HG02798 (cell line): ENCODE measurements around the gene F5.

Source experiments
- ATAC-seq: cut with Tn5 transposase; IDR thresholded peaks from one replicate; pipeline ENCODE4 v1.9.1; 2021; ENCODE audit warnings: mild to moderate bottlenecking; ENCODE audit not compliant: unreplicated experiment, poor library complexity

Gene F5

DNA sequence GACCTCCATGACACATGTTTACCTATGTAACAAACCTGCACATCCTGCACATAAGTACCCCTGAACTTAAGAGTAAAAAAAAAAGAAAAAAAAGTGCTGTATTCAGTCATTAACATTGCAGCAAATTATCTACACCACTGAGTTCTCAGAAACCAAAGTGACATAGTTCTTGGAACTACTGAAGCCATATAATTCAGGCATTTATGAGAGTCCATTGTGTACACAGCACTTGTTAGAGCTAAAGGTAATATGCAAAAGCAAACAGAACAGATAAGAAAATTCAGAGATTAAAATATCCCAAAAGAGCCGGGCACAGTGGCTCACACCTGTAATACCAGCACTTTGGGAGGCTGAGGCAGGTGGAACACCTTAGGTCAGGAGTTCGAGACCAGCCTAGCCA, 38.0 kb downstream of the F5 start:
- no peak for ATAC-seq

GRCh38 chr1:169546087-169546995, 39.9 kb downstream of the F5 start:
- ATAC-seq: peak; percentile 87

GRCh38 chr1:169545472-169545871, 40.8 kb downstream of the F5 start:
- ATAC-seq: no peak

DNA sequence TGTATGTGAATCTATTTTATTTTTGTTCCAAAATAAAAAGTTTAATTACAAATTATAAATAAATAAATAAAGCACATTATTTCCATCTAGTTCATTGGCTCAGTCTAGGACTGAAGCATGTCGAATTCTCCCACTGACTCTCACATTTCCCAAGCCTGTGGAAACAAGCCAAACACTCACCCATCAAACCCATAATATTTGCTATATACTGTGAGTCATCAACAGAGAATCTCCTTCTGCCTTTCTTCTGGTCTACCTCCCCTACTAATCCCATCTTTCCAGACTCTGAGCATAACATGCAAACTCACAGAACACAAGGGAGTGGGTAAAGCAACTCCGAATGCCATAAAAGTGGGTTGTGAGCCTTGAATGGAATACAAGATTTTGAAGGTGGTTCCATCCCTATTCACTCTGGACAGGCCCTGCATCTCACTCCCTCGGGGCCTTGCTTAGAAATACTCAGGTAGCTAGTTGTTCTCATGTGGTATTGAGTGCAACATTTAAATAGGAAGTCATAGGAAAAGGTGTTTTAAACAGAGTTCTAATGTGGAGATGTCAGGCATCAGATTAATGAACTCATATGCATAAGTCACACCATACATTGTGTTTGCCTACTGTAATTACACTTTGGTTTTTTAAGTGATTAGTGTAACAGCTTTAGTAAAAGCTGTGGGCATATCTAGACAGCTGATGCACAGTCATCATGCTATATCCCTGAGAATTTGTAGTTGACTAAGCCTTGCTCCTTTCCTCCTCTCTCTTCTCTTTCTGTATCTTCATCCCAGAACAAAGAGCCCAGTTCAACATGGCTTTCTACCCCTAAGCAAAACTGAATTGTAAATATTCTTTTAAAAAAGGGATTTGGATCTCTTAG, 47.0 kb downstream of the F5 start:
- ATAC-seq: no peak

DNA sequence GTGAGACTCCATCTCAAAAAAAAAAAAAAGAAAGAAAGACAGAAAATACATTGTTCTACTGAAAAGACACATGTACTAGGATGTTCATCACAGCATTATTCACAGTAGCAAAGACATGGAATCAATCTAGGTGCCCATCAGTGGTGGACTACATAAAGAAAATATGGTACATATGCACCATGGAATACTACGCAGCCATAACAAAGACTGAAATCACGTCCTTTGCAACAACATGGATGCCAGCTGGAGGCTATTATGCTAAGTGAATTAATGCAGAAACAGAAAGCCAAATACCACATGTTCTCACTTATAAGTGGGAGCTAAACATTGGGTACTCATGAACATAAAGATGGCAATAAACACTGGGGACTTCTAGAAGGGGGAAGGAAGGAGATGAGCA, 51.6 kb downstream of the F5 start:
- no peak for ATAC-seq

GRCh38 chr1:169533528-169534190, 52.6 kb downstream of the F5 start:
- ATAC-seq: peak; percentile 51

DNA sequence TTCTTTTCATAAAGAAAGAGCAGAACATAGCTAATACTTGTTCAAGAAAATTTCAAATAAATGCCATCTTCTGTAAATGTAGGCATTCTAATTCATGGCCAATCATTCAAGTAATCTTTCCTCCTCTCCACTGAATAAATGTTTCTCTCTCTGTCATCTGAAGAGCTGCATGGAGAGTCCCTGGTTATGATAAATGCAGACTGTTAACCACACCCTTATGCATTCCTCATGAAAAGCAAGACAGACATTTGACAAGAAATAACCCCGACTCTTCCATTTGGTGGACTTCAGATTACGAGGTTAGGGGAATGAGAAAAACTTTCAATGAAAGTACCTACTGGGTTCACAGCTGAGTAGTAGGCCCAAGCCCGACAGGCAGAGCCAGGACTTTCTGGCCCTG, 55.8 kb downstream of the F5 start:
- ATAC-seq: no peak

- ATAC-seq: no peak
Observed at GRCh38 chr1:169529068-169529642, 57.1 kb downstream of the F5 start.

DNA sequence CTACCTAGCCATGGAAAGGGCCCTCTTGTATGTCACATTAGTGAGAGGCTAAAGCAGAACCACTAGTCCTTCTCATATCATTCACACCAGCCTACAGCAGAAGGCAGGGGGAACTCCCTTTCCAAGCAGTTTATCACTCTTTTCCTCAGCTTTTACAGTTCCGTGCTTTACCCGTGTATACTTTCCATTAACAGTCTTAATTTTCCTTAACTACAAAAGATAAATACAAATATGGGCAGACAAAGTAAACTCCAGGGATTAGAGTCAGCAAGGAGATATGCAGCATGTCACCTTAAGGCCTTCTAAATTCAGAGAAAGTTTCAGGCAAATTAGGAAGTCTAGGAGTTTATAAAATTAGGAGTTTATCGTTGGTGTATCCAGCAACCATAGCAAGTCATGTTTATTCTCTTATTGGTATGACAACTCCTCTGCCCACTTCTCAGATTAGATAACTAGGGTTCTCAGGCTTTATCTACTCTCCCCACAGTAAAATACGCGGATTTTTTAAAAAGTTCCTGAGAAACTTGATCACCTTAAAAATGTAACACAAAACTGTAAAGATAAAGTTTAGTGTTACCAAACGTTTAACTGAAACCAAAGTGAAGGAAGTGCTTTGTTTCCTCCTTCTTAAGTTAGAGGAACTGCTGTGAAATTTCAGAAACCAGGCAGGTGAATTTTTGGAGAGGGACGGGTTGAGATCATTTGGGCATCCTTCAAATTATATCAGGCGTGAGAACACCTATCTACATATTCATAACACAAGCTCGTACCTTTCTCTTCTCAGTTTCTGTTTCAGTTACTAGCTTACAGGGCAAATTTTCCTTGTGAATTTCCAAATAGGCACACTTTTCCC, 57.8 kb downstream of the F5 start:
- ATAC-seq: peak; percentile 53

GRCh38 chr1:169527451-169528214, 58.6 kb downstream of the F5 start:
- ATAC-seq: no peak

GRCh38 chr1:169527001-169527400, 59.3 kb downstream of the F5 start:
- no peak for ATAC-seq

DNA sequence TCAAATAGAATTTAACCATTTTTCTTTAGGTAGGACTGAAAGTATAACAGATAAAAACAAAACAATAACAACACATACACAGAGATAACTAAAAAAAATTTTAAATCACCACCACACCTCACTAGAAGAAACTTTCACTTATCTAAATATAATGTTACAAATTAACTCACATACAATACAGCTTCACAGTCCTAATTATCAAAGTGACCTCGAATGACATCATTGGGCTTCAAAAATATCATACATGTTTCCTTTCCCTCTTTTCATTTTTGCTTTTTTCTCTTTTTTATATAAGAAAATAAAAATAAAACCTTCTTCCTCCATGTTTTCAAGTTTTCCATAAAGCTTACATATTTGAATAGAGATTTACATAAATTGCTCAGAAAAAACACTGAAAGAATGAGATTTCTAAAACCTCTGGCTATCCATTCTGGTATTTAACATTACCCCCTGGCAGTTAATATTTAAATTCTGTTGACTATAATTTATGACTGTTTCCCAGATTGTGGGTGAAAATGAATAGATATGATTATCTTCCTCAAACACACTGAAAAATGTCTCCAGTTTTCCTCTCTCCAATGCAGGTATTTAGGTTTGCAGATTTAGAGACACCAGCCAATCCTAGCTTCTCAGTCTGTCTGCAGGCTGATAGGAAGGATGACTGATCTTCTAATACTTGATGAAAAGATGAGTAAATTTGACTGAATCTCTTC, 60.0 kb downstream of the F5 start:
- no peak for ATAC-seq

- ATAC-seq: no peak
Observed at GRCh38 chr1:169525391-169525790, 60.9 kb downstream of the F5 start.

- ATAC-seq: no peak
Observed at GRCh38 chr1:169523904-169524303, 62.4 kb downstream of the F5 start.

DNA sequence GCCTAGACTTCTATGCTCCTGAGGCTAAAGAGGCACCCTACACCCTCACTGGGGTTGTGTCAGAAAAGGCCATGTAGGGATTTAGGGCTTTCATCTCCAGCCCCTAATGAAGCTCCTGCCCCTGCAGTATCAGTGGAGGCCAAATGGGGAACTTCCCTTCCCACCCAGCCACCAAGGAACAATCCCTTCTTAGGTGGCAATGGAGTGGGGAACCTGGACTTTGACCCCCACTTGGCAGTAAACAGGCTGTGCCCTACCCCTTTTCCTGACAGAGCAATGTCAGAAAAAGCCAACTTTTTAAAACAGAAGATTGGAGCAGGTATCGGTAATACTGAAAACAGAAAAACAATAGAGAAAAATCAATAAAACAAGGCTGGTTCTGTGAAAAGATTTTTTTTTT, 65.1 kb downstream of the F5 start:
- ATAC-seq: no peak

DNA sequence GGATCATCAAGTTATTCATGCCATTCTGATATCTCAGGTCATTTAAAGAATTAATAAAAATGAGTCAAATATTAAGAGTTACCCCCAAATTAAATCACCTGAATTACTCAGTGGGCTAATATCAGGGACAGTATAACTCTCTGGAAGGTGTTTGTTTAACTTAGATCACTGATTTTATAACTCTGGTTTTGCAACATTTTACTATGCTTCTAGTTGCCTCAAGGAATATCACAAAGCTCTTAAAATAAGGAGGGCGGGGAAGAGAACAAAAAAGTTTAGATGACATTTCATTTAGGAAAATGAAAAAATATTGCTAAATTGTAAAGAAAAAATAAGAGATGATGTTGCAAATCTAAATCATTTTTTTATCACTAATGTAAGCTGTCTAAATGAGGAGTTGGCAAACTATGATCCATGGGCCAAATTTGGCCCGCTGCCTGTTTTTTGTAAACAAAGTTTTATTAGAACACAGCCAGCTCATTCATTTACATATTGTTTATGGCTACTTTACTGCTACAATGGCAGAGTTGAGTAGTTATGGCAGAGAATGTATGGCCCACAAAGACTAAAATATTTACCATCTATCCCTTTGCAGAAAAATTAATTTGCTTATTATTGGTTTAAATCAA, 68.6 kb downstream of the F5 start:
- ATAC-seq: no peak

- ATAC-seq: no peak
Observed at GRCh38 chr1:169515641-169516040, 70.6 kb downstream of the F5 start.
